Erythroblast (primary cell): ENCODE results near the gene NBPF3.

Experiments used
- GATA1 ChIP-seq: IDR thresholded peaks from 2 replicates; pipeline ENCODE4 v1.6.1; 2011; ENCODE audit warnings: low read depth, mild to moderate bottlenecking, control low read depth, low read length, moderate library complexity
- POLR2A ChIP-seq: IDR thresholded peaks from 2 replicates; pipeline ENCODE4 v1.6.1; 2011; ENCODE audit warnings: mild to moderate bottlenecking, low read length

GRCh38 chr1:21451212-21451611 lies 11.3 kb downstream of the NBPF3 start:
- TF ChIP-seq POLR2A, result no peak
- no peak for TF ChIP-seq GATA1
